ENCODE results near the gene APPBP2.
"Not testable (repeated sequence)": the region's sequence is repeated elsewhere in the genome, so short reads cannot be mapped to it uniquely, and the experiment has no call there.

APPBP2 gene

GRCh38 chr17:60529806-60530205 is 3.8 kb upstream of the APPBP2 start:
- Histone ChIP-seq H3K36me3 (ENCODE audit: control insufficient read depth, insufficient read depth, low read length, severe bottlenecking) (no peaks in the 10 kb centered on the region), H3K27me3 (replicated peaks; ENCODE audit: control insufficient read depth, insufficient read depth, low read length) (no peaks in the 10 kb centered on the region), H3K9me3 (ENCODE audit: control insufficient read depth, low read length) (no peaks in the 10 kb centered on the region), H3K9ac (ENCODE audit: low read length) (no peak overlapping the region), H3K4me1 (ENCODE audit: control insufficient read depth, insufficient read depth, low read length) (peaks cover 5% of the 10 kb centered on the region), H3K4me3 (ENCODE audit: low read length) (no peak overlapping the region)
- no peak for DNase-seq (ENCODE audit: low read depth)

GRCh38 chr17:60528828-60529227 is 2.8 kb upstream of the APPBP2 start:
- Histone ChIP-seq H3K36me3 (ENCODE audit: control insufficient read depth, insufficient read depth, low read length, severe bottlenecking) (no peaks in the 10 kb centered on the region), H3K9me3 (ENCODE audit: control insufficient read depth, low read length) (no peaks in the 10 kb centered on the region), H3K4me1 (ENCODE audit: control insufficient read depth, insufficient read depth, low read length) (peaks cover 4% of the 10 kb centered on the region), H3K27me3 (replicated peaks; ENCODE audit: control insufficient read depth, insufficient read depth, low read length) (no peaks in the 10 kb centered on the region), H3K4me3 (ENCODE audit: low read length) (no peak overlapping the region), H3K9ac (ENCODE audit: low read length) (no peak overlapping the region)
- no peak for DNase-seq (ENCODE audit: low read depth)

- H3K36me3 ChIP-seq (ENCODE audit: control insufficient read depth, insufficient read depth, low read length, severe bottlenecking): no peaks in the 10 kb centered on the region
- H3K9ac ChIP-seq (ENCODE audit: low read length): no peak overlapping the region
- DNase-seq (ENCODE audit: low read depth): no peak
- no peaks in the 10 kb centered on the region for H3K9me3 ChIP-seq (ENCODE audit: control insufficient read depth, low read length)
- H3K4me1 ChIP-seq (ENCODE audit: control insufficient read depth, insufficient read depth, low read length): peaks cover 15% of the 10 kb centered on the region
- H3K4me3 ChIP-seq (ENCODE audit: low read length): no peak overlapping the region
- H3K27me3 ChIP-seq (replicated peaks; ENCODE audit: control insufficient read depth, insufficient read depth, low read length): no peaks in the 10 kb centered on the region
Observed at GRCh38 chr17:60527701-60528100, 1.7 kb upstream of the APPBP2 start.

- no peaks in the 10 kb centered on the region for H3K9me3 ChIP-seq (ENCODE audit: control insufficient read depth, low read length)
- H3K4me1 ChIP-seq (ENCODE audit: control insufficient read depth, insufficient read depth, low read length): peaks cover 19% of the 10 kb centered on the region
- no peaks in the 10 kb centered on the region for H3K27me3 ChIP-seq (replicated peaks; ENCODE audit: control insufficient read depth, insufficient read depth, low read length)
- peak; percentile 61 for DNase-seq (ENCODE audit: low read depth)
- H3K9ac ChIP-seq (ENCODE audit: low read length): peak overlapping the region; percentile 96
- peak overlapping the region; percentile 95 for H3K4me3 ChIP-seq (ENCODE audit: low read length)
- no peaks in the 10 kb centered on the region for H3K36me3 ChIP-seq (ENCODE audit: control insufficient read depth, insufficient read depth, low read length, severe bottlenecking)
Observed at GRCh38 chr17:60526726-60527125, 684 bp upstream of the APPBP2 start.

DNA sequence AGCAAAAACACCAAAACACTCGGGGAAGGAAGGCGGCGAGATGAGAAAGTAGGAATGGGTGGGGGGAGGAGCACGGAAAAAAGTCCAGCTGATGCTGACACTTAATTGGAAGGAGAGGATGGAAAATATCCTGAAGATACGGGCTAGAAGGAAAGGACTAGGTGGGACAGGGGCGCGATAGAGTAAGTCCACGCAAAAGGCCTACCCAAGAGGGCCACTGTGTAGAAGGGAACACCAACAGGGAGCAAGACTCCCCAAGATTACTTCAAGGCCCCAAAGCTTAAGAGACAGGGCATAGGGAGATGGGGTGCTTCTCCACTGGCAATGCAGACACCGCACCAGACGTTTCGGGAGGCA is 736 bp downstream of the APPBP2 start:
- Histone ChIP-seq H3K9me3 (ENCODE audit: control insufficient read depth, low read length) (no peaks in the 10 kb centered on the region), H3K9ac (ENCODE audit: low read length) (peak overlapping the region; percentile 96), H3K4me3 (ENCODE audit: low read length) (peak overlapping the region; percentile 95), H3K4me1 (ENCODE audit: control insufficient read depth, insufficient read depth, low read length) (peaks cover 19% of the 10 kb centered on the region), H3K36me3 (ENCODE audit: control insufficient read depth, insufficient read depth, low read length, severe bottlenecking) (peaks cover 4% of the 10 kb centered on the region), H3K27me3 (replicated peaks; ENCODE audit: control insufficient read depth, insufficient read depth, low read length) (no peaks in the 10 kb centered on the region)
- peak; percentile 56 for DNase-seq (ENCODE audit: low read depth)

- Histone ChIP-seq H3K36me3 (ENCODE audit: control insufficient read depth, insufficient read depth, low read length, severe bottlenecking) (peaks cover 8% of the 10 kb centered on the region), H3K4me1 (ENCODE audit: control insufficient read depth, insufficient read depth, low read length) (peaks cover 19% of the 10 kb centered on the region), H3K27me3 (replicated peaks; ENCODE audit: control insufficient read depth, insufficient read depth, low read length) (no peaks in the 10 kb centered on the region), H3K4me3 (ENCODE audit: low read length) (peak overlapping the region; percentile 95), H3K9ac (ENCODE audit: low read length) (peak overlapping the region; percentile 96), H3K9me3 (ENCODE audit: control insufficient read depth, low read length) (no peaks in the 10 kb centered on the region)
- peak; percentile 64 for DNase-seq (ENCODE audit: low read depth)
Observed at GRCh38 chr17:60524463-60525327, 1.3 kb downstream of the APPBP2 start.

DNA sequence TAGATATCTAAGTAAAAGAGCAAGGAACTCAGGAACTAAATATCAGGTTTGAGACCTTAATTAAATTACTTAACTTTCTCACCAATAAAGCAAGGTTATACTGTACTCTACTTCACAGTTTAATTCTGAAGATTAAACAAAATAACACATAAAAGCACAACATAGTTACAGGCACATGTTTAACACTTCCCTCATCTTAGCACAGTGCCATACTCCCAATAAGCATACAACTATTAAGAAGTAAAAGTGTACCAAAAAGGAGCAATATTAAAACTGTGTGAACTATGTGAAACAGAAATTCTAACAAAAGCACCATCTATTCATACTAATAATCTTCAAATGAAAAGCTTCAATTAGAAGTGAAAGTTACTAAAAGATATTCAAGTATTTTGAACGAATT is 2.2 kb downstream of the APPBP2 start:
- Histone ChIP-seq H3K4me1 (ENCODE audit: control insufficient read depth, insufficient read depth, low read length) (peaks cover 21% of the 10 kb centered on the region), H3K4me3 (ENCODE audit: low read length) (peak overlapping the region; percentile 95), H3K27me3 (replicated peaks; ENCODE audit: control insufficient read depth, insufficient read depth, low read length) (no peaks in the 10 kb centered on the region), H3K9ac (ENCODE audit: low read length) (peak overlapping the region; percentile 96), H3K9me3 (ENCODE audit: control insufficient read depth, low read length) (no peaks in the 10 kb centered on the region), H3K36me3 (ENCODE audit: control insufficient read depth, insufficient read depth, low read length, severe bottlenecking) (peaks cover 15% of the 10 kb centered on the region)
- DNase-seq (ENCODE audit: low read depth): no peak

DNA sequence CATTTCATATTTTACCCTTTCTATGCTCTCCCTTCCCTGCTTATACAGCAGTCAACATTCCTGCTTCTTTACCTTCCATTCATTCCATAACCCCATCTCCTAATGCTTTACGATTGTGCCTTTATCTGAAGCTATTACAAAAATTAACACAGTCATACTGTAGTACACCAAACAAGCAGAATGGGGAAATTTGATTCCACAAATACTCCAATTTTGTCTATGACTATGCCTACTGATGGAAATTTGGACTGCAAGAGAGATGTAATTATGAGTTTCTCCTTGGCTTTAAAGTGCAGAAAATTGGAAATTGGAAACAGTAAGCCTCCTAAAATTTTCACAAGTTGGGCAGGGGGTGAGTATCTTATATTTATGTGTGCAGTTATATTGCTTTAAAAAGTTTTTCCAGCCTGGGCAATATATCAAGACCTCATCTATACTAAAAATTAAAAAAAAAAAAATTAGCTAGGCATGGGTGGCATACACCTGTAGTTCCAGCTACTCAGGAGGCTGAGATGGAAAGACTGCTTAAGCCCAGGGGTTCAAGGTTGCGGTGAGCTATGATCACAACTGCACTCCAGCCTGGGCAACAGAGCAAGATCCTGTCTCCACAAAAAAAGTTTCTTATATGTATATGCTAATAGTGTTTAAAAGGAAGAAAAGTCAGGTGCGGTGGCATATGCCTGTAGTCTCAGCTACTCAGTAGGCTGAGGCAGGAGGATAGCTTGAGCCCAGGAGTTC is 3.0 kb downstream of the APPBP2 start:
- Histone ChIP-seq H3K9me3 (ENCODE audit: control insufficient read depth, low read length) (no peaks in the 10 kb centered on the region), H3K4me3 (ENCODE audit: low read length) (peak overlapping the region; percentile 95), H3K9ac (ENCODE audit: low read length) (no peak overlapping the region), H3K27me3 (replicated peaks; ENCODE audit: control insufficient read depth, insufficient read depth, low read length) (no peaks in the 10 kb centered on the region), H3K4me1 (ENCODE audit: control insufficient read depth, insufficient read depth, low read length) (peaks cover 28% of the 10 kb centered on the region), H3K36me3 (ENCODE audit: control insufficient read depth, insufficient read depth, low read length, severe bottlenecking) (peaks cover 23% of the 10 kb centered on the region)
- DNase-seq (ENCODE audit: low read depth): peak; percentile 28

DNA sequence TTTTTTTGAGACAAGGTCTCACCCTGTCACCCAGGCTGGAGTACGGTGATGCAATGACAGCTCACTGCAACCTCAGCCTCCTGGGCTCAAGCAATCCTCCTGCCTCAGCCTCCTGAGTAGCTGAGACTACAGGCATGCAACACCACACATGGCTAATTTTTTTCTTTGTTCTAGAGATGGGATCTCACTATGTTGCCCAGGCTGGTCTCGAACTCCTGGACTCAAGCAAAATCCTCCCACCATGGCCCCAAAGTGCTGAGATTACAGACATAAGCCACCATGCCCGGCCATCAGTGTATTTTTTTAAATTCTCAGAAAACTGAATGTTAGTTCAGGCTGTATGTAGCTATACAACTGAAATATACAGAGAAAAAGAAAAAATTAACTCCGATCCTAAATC is 6.2 kb downstream of the APPBP2 start:
- Histone ChIP-seq H3K9ac (ENCODE audit: low read length) (no peak overlapping the region), H3K4me1 (ENCODE audit: control insufficient read depth, insufficient read depth, low read length) (peaks cover 26% of the 10 kb centered on the region), H3K4me3 (ENCODE audit: low read length) (no peak overlapping the region), H3K27me3 (replicated peaks; ENCODE audit: control insufficient read depth, insufficient read depth, low read length) (no peaks in the 10 kb centered on the region), H3K9me3 (ENCODE audit: control insufficient read depth, low read length) (no peaks in the 10 kb centered on the region), H3K36me3 (ENCODE audit: control insufficient read depth, insufficient read depth, low read length, severe bottlenecking) (peaks cover 34% of the 10 kb centered on the region)
- no peak for DNase-seq (ENCODE audit: low read depth)

DNA sequence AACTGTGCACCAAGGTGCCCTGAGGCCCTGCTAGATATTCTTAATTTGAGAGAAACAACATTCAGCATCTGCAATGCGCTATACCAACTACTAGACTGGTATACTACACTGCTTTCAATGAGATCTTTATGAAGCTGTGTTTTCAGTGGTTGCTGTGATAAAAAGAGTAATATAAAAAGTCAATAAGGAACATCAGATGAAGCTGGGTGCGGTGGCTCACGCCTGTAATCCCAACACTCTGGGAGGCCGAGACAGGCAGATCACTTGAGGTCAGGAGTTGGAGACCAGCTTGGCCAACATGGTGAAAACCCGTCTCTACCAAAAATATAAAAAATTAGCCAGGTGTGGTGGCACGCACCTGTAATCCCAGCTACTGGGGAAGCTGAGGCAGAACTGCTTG is 10.4 kb downstream of the APPBP2 start:
- not testable (repeated sequence) for H3K27me3 ChIP-seq (replicated peaks; ENCODE audit: control insufficient read depth, insufficient read depth, low read length); H3K4me3 ChIP-seq (ENCODE audit: low read length); H3K9me3 ChIP-seq (ENCODE audit: control insufficient read depth, low read length); DNase-seq (ENCODE audit: low read depth); H3K4me1 ChIP-seq (ENCODE audit: control insufficient read depth, insufficient read depth, low read length); H3K9ac ChIP-seq (ENCODE audit: low read length)
- H3K36me3 ChIP-seq (ENCODE audit: control insufficient read depth, insufficient read depth, low read length, severe bottlenecking): peaks cover 49% of the 10 kb centered on the region

GRCh38 chr17:60515199-60515598 is 10.8 kb downstream of the APPBP2 start:
- peaks cover 13% of the 10 kb centered on the region for H3K4me1 ChIP-seq (ENCODE audit: control insufficient read depth, insufficient read depth, low read length)
- H3K4me3 ChIP-seq (ENCODE audit: low read length); H3K9me3 ChIP-seq (ENCODE audit: control insufficient read depth, low read length); DNase-seq (ENCODE audit: low read depth); H3K27me3 ChIP-seq (replicated peaks; ENCODE audit: control insufficient read depth, insufficient read depth, low read length); H3K9ac ChIP-seq (ENCODE audit: low read length): not testable (repeated sequence)
- H3K36me3 ChIP-seq (ENCODE audit: control insufficient read depth, insufficient read depth, low read length, severe bottlenecking): peaks cover 53% of the 10 kb centered on the region

Measured in adipocyte (in vitro differentiated cells).